ENCODE data around the gene SFXN2.
"Not testable (repeated sequence)": the region's sequence is repeated elsewhere in the genome, so short reads cannot be mapped to it uniquely, and the experiment has no call there.

Gene SFXN2

GRCh38 chr10:102721954-102722353, 7.5 kb downstream of the SFXN2 start:
- DNase-seq = no peak

- DNase-seq = no peak
Measured at GRCh38 chr10:102723989-102724388, 9.6 kb downstream of the SFXN2 start.

DNA sequence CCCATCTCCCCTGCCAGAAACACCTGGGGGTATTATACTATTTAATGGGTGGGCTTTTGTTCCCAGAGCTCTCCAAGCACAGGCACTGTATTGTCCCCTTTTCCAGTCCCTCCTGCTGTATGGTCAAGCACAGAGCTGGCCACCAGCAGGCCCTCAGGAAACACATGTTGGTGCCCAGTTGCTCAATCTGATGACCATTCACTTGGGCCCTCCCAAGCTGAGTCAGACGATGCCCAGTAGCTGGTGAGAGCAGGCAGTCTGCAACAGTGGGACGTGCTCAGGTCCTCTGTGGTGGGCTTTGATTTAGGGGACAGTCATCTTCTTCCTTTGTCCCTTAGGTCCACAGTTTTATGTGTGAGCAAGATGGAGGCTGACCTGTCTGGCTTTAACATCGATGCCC, 11.8 kb downstream of the SFXN2 start:
- no peak for DNase-seq

- no peak for DNase-seq
Measured at GRCh38 chr10:102727037-102727818, 12.8 kb downstream of the SFXN2 start.

- no peak for DNase-seq
Measured at GRCh38 chr10:102729029-102730026, 14.9 kb downstream of the SFXN2 start.

DNA sequence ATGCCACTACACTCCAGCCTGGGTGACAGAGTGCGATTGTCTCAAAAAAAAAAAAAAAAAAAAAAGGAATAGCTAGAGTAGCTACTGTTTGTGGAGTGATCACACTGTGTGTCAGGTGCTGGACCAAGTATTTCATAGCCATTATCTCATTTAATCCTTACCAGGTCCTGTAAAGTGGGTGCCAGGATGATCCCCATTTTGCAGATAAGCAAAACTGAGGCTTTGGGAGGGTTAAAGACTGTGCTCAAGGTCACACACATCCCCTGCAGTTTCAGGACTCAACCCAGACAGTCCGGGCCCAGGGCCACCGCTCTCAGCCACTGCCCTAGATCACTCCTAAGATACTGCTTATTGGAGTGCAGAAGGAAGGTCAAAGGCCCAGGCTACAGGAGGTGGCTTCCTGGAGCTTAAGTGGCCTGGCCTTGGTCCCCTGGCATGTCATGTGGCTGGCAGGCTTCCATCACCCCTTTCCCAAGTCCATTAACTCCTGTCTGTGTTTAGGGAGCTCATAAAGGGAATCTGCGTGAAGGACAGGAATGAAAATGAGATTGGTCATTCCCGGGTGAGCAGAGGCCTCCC, 16.9 kb downstream of the SFXN2 start:
- no peak for DNase-seq

GRCh38 chr10:102732661-102733060, 18.2 kb downstream of the SFXN2 start:
- no peak for DNase-seq

GRCh38 chr10:102735065-102735562, 20.7 kb downstream of the SFXN2 start:
- DNase-seq = no peak

DNA sequence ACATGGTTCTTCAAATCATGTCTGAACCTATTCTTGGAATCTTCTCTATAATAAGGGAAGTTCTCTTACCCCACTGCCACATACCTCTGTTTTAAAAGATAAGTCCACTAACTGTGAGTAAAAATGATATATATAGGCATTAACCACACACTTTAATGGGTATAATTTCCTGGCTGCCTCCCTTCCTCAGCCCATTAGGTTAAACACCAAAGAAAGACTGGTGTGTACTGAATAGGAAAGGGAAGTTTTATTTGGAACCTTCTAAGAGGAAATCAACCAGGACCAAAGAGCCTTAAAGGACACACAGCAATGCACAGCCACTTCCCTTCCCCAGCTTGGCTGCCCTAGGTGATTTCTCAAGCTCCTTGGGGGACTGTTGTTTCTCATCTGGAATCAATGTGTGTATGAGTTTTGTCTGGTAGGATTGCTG, 24.3 kb downstream of the SFXN2 start:
- DNase-seq = no peak

- no peak for DNase-seq
Measured at GRCh38 chr10:102740229-102740628, 25.8 kb downstream of the SFXN2 start.

- no peak for DNase-seq
Measured at GRCh38 chr10:102741726-102742237, 27.3 kb downstream of the SFXN2 start.

- DNase-seq = not testable (repeated sequence)
Measured at GRCh38 chr10:102742313-102742712, 27.9 kb downstream of the SFXN2 start.

GRCh38 chr10:102743078-102743587, 28.7 kb downstream of the SFXN2 start:
- no peak for DNase-seq

GRCh38 chr10:102743588-102744373, 29.3 kb downstream of the SFXN2 start, which contains the start of gene WBP1L:
Gene WBP1L, plus strand, starts transcription at chr10:102743948. Its CDS starts 106 bp downstream, at chr10:102744054.
- DNase-seq = peak; percentile 95

GRCh38 chr10:102744374-102745051, 30.1 kb downstream of the SFXN2 start:
- no peak for DNase-seq

GRCh38 chr10:102745157-102745556, 30.7 kb downstream of the SFXN2 start:
- DNase-seq = no peak

GRCh38 chr10:102752266-102752930, 38.0 kb downstream of the SFXN2 start:
- no peak for DNase-seq

GRCh38 chr10:102752934-102753664, 38.7 kb downstream of the SFXN2 start:
- no peak for DNase-seq

DNA sequence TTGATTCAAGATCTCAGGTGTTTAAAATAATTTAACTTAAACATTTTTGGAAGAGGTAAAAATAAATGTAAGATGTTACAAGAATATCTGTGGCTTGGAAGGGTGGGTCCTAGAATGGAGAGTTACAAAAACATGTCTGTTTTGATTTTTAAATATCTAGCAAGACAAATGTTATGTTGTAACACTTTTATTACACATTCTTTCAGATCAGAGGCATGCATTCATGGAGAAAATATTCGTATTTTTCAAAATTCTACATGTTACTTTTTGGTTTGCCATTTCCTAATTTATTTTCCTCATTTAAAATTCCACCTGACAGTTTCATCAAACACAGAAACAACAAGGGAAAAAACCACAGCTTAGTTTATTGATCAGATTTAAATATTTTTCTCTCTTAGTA, 39.3 kb downstream of the SFXN2 start:
- DNase-seq = no peak

- DNase-seq = no peak
Measured at GRCh38 chr10:102757323-102757722, 42.9 kb downstream of the SFXN2 start.

Measured in NCI-H446 treated with DMSO at 0.1 percent for 48 hours (cell line).